Left kidney (tissue), 2 donors: ENCODE results near the gene VHLL. TPM values are rescaled to one million over a fixed set of nuclear protein-coding genes. Genes with fewer than 3 reads are reported as not detected.

Experiments used
- DNase-seq: peaks from one replicate; pipeline ENCODE4 v3.0.0-alpha.2; 2013
- polyA plus RNA-seq: library from polyadenylated mRNA; unstranded; fragments of 120-200 nt; gene quantifications from one replicate; pipeline ENCODE4 v1.2.1, GENCODE V29; 2013; ENCODE audit not compliant: insufficient read length

VHLL gene
- polyA plus RNA-seq, 1 donor: not detected

- no peak for DNase-seq
These were observed 41.4 kb downstream of the VHLL start for GRCh38 chr1:156257711-156258110.

DNA sequence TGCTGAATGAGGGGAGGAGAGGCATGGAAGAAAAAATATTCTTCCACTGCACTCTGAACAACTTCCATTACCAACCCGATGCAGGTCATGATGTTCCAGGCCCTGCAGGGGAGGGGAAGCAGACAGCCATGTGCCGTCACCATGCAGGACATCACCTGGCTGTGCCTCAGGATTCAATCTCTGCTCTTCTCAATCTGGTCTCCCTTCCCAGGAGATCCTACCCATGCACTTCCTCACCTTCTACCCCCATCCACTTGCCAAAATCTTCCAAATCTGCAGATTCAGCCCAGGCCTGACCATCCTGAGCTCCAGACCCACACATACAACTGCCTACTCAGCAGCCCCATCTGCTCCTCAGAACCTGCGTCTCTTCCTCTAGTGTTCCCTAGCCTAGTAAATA, 45.5 kb downstream of the VHLL start:
- DNase-seq: no peak

GRCh38 chr1:156251527-156251926, 47.6 kb downstream of the VHLL start:
- DNase-seq: no peak

- DNase-seq: no peak
These were observed 49.5 kb downstream of the VHLL start for GRCh38 chr1:156249593-156249992.

Other genes starting within 250 kb of the VHLL start
- gene UBQLN4, start 245.5 kb downstream of the VHLL start, polyA plus RNA-seq: 56.8 TPM
- 45.9 TPM for gene LAMTOR2, start 244.5 kb downstream of the VHLL start, polyA plus RNA-seq
- gene RAB25, start 238.1 kb downstream of the VHLL start, polyA plus RNA-seq: 46.9 TPM
- 46.7 TPM for gene MEX3A, start 216.8 kb downstream of the VHLL start, polyA plus RNA-seq
- 74.2 TPM for gene LMNA, start 184.6 kb downstream of the VHLL start, polyA plus RNA-seq
- gene SEMA4A, start 145.7 kb downstream of the VHLL start, polyA plus RNA-seq: 19.7 TPM
- 34.9 TPM for gene SLC25A44, start 105.2 kb downstream of the VHLL start, polyA plus RNA-seq
- 85.0 TPM for gene PMF1, start 86.3 kb downstream of the VHLL start, polyA plus RNA-seq
- 4.8 TPM for gene BGLAP, start 57.1 kb downstream of the VHLL start, polyA plus RNA-seq
- gene PAQR6, start 51.3 kb downstream of the VHLL start, polyA plus RNA-seq: 6.0 TPM
- gene SMG5, start 16.5 kb downstream of the VHLL start, polyA plus RNA-seq: 63.4 TPM
- gene TMEM79, start 15.0 kb downstream of the VHLL start, polyA plus RNA-seq: 5.9 TPM
- gene GLMP, start 3.6 kb downstream of the VHLL start, polyA plus RNA-seq: 51.0 TPM
- gene CCT3, start 39.0 kb upstream of the VHLL start, polyA plus RNA-seq: 326 TPM
- 1.2 TPM for gene TSACC, start 39.2 kb upstream of the VHLL start, polyA plus RNA-seq
- gene RHBG, start 69.9 kb upstream of the VHLL start, polyA plus RNA-seq: 16.0 TPM
- gene MEF2D, start 201.5 kb upstream of the VHLL start, polyA plus RNA-seq: 22.5 TPM